Measurements from ENCODE around the gene YIPF1. TPM values are rescaled to one million over a fixed set of nuclear protein-coding genes. Genes with fewer than 3 reads are reported as not detected.

Gene YIPF1
- total RNA-seq, 1 experiment from 2014 or later: 15.8 TPM

DNA sequence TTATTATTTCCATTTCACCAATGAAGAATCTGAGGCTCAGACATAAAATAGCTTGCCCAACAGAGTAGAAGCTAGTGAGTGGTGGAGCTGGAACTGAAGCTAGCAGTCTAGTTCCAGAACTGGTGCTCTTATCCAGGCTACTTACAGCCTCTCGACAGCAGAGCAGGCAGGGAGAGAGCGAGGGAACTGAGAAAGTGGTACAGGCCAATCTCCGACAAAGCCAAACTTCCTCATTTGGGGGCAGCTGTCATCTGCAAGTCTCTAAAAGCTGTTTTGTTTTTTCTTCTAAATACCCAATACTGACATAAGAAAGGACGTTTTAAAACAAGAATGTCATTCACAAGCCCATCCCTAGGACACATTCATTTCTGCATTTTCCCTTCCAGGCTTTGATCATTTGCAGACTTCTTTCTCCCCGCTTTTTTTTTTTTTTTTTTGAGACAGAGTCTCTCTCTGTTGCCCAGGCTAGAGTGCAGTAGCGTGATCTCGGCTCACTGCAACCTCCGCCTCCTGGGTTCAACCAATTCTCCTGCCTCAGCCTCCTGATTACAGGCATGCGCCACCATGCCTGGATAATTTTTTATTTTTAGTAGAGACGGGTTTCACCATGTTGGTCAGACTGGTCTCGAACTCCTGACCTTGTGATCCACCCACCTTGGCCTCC is 20.0 kb downstream of the YIPF1 start:
- intact Hi-C loops (cut with micrococcal nuclease): no loop called here
- no peak for DNase-seq (ENCODE audit: unreplicated experiment)
- peaks cover 48% of the 10 kb centered on the region for H3K36me3 Mint-ChIP-seq (ENCODE audit: insufficient read depth, unreplicated experiment)
- H3K4me1 Mint-ChIP-seq (ENCODE audit: insufficient read depth, unreplicated experiment): no peaks in the 10 kb centered on the region
- H3K4me3 Mint-ChIP-seq (ENCODE audit: unreplicated experiment): no peak overlapping the region
- H3K27ac Mint-ChIP-seq (ENCODE audit: low read depth, unreplicated experiment): no peak overlapping the region
- CTCF ChIA-PET: interaction anchor here (0.7 to 6.3 kb wide), 4 partner anchors 8 to 89 kb away, joined by 3 to 48 read pairs (median 12); no protein-coding TSS in a partner anchor
- no TSS peak for BruUV-seq (replicated peaks)
- no peaks in the 10 kb centered on the region for H3K9me3 Mint-ChIP-seq (ENCODE audit: unreplicated experiment)
- POLR2A ChIA-PET: interaction anchor here (1.2 kb wide), 1 partner anchor 31 kb away, joined by 3 read pairs; the partner anchor contains the start of gene NDC1
- TF ChIP-seq, protein P1, sequence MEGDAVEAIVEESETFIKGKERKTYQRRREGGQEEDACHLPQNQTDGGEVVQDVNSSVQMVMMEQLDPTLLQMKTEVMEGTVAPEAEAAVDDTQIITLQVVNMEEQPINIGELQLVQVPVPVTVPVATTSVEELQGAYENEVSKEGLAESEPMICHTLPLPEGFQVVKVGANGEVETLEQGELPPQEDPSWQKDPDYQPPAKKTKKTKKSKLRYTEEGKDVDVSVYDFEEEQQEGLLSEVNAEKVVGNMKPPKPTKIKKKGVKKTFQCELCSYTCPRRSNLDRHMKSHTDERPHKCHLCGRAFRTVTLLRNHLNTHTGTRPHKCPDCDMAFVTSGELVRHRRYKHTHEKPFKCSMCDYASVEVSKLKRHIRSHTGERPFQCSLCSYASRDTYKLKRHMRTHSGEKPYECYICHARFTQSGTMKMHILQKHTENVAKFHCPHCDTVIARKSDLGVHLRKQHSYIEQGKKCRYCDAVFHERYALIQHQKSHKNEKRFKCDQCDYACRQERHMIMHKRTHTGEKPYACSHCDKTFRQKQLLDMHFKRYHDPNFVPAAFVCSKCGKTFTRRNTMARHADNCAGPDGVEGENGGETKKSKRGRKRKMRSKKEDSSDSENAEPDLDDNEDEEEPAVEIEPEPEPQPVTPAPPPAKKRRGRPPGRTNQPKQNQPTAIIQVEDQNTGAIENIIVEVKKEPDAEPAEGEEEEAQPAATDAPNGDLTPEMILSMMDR (IDR thresholded peaks at IDR 0.05; ENCODE audit: unreplicated experiment): no peak
- no peaks in the 10 kb centered on the region for H3K27me3 Mint-ChIP-seq (ENCODE audit: insufficient read depth, unreplicated experiment)

- ChIA-PET POLR2A (interaction anchor here (0.5 to 1.2 kb wide), 2 partner anchors 30 to 65 kb away, joined by 3 read pairs; partner anchors contain the start of gene NDC1), CTCF (interaction anchor here (1.1 to 6.3 kb wide), 4 partner anchors 7 to 90 kb away, joined by 5 to 48 read pairs (median 16); no protein-coding TSS in a partner anchor)
- DNase-seq (ENCODE audit: unreplicated experiment): no peak
- peaks cover 48% of the 10 kb centered on the region for H3K36me3 Mint-ChIP-seq (ENCODE audit: insufficient read depth, unreplicated experiment)
- no TSS peak for BruUV-seq (replicated peaks)
- H3K27me3 Mint-ChIP-seq (ENCODE audit: insufficient read depth, unreplicated experiment): no peaks in the 10 kb centered on the region
- no peak overlapping the region for H3K27ac Mint-ChIP-seq (ENCODE audit: low read depth, unreplicated experiment)
- intact Hi-C loops (cut with micrococcal nuclease): no loop called here
- H3K4me1 Mint-ChIP-seq (ENCODE audit: insufficient read depth, unreplicated experiment): no peaks in the 10 kb centered on the region
- H3K4me3 Mint-ChIP-seq (ENCODE audit: unreplicated experiment): no peak overlapping the region
- TF ChIP-seq, protein P1 (IDR thresholded peaks at IDR 0.05; ENCODE audit: unreplicated experiment): no peak
- H3K9me3 Mint-ChIP-seq (ENCODE audit: unreplicated experiment): no peaks in the 10 kb centered on the region
Observed at GRCh38 chr1:53868565-53868964, 21.0 kb downstream of the YIPF1 start.

- H3K4me3 Mint-ChIP-seq (ENCODE audit: unreplicated experiment): no peak overlapping the region
- POLR2A ChIA-PET: interaction anchor here (1.3 kb wide), 1 partner anchor 94 kb away, joined by 3 read pairs; no protein-coding TSS in a partner anchor
Observed at GRCh38 chr1:53862507-53862906, 27.1 kb downstream of the YIPF1 start.

GRCh38 chr1:53860967-53861411 is 28.6 kb downstream of the YIPF1 start:
- Mint-ChIP-seq H3K27ac (ENCODE audit: low read depth, unreplicated experiment) (no peak overlapping the region), H3K9me3 (ENCODE audit: unreplicated experiment) (no peaks in the 10 kb centered on the region), H3K4me1 (ENCODE audit: insufficient read depth, unreplicated experiment) (no peaks in the 10 kb centered on the region), H3K4me3 (ENCODE audit: unreplicated experiment) (no peak overlapping the region), H3K36me3 (ENCODE audit: insufficient read depth, unreplicated experiment) (peaks cover 10% of the 10 kb centered on the region), H3K27me3 (ENCODE audit: insufficient read depth, unreplicated experiment) (no peaks in the 10 kb centered on the region)
- intact Hi-C loops (cut with micrococcal nuclease): loop anchor here (1.0 kb wide), 4 partner anchors 88 to 220 kb away; partner anchors contain the start of genes TCEANC2 and TMEM59
- ChIA-PET CTCF (interaction anchor here (0.6 to 8.8 kb wide), 31 partner anchors 11 to 946 kb away, joined by 3 to 154 read pairs (median 4); partner anchors contain the start of genes IFT25, LRRC42, TCEANC2 and TMEM59), POLR2A (interaction anchor here (0.6 to 2.1 kb wide), 6 partner anchors 18 to 963 kb away, joined by 3 to 20 read pairs (median 4); partner anchors contain the start of genes NDC1, TCEANC2 and TMEM59)
- peak; percentile 75 for DNase-seq (ENCODE audit: unreplicated experiment)
- BruUV-seq (replicated peaks): no TSS peak
- TF ChIP-seq, protein P1 (IDR thresholded peaks at IDR 0.05; ENCODE audit: unreplicated experiment): peak; percentile 82

More at GRCh38 chr1:53862507-53862906, 27.1 kb downstream of the YIPF1 start:
- Mint-ChIP-seq H3K4me1 (ENCODE audit: insufficient read depth, unreplicated experiment) (no peaks in the 10 kb centered on the region), H3K9me3 (ENCODE audit: unreplicated experiment) (no peaks in the 10 kb centered on the region), H3K27me3 (ENCODE audit: insufficient read depth, unreplicated experiment) (no peaks in the 10 kb centered on the region), H3K27ac (ENCODE audit: low read depth, unreplicated experiment) (no peak overlapping the region), H3K36me3 (ENCODE audit: insufficient read depth, unreplicated experiment) (peaks cover 11% of the 10 kb centered on the region)
- DNase-seq (ENCODE audit: unreplicated experiment): no peak
- CTCF ChIA-PET: interaction anchor here (0.6 to 8.8 kb wide), 5 partner anchors 9 to 1021 kb away, joined by 3 to 154 read pairs (median 48); no protein-coding TSS in a partner anchor
- no TSS peak for BruUV-seq (replicated peaks)
- intact Hi-C loops (cut with micrococcal nuclease): no loop called here
- TF ChIP-seq, protein P1 (IDR thresholded peaks at IDR 0.05; ENCODE audit: unreplicated experiment): no peak

Measured in MCF 10A (cell line).